ENCODE data around the gene AKNAD1.

- TF ChIP-seq CTCF (IDR thresholded peaks at IDR 0.05), result no peak
- TF ChIP-seq POLR2A (IDR thresholded peaks at IDR 0.05), result no peak
- no peak for TF ChIP-seq EP300 (IDR thresholded peaks at IDR 0.05)
Measured at GRCh38 chr1:108777839-108778238, 79.1 kb downstream of the AKNAD1 start.
